ENCODE measurements around the gene NTM. TPM values are rescaled to one million over a fixed set of nuclear protein-coding genes. Genes with fewer than 3 reads are reported as not detected.

The NTM gene
- total RNA-seq, 1 donor from 2014 or later = 3.4 TPM

DNA sequence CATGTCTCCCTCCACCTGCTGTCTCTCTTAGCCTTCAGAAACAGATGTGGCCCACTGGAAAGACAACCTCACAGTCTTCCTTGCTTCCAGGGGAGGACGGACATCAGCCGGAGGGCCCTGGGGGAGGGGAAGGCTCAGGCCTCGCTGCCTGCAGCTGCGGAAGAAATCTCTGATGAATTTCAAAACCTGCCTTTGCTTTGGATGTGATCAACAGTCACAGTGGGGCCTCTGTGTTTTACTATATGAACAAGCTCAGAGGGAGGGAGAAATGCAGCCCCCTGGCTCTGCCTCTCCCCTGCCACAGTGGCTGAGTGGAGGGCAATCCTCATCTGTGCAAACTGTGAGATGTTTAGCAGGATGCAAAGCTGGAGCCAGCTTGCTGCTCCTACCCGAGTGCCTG lies 282.8 kb downstream of the NTM start:
- DNase-seq (ENCODE audit: low spot score) = no peak
- intact Hi-C loops (cut with DNase I) = no loop called here

GRCh38 chr11:131654849-131655248 lies 284.4 kb downstream of the NTM start:
- no peak for DNase-seq (ENCODE audit: low spot score)
- intact Hi-C loops (cut with DNase I) = no loop called here

GRCh38 chr11:131656179-131656838 lies 285.9 kb downstream of the NTM start:
- intact Hi-C loops (cut with DNase I) = no loop called here
- DNase-seq (ENCODE audit: low spot score) = no peak

DNA sequence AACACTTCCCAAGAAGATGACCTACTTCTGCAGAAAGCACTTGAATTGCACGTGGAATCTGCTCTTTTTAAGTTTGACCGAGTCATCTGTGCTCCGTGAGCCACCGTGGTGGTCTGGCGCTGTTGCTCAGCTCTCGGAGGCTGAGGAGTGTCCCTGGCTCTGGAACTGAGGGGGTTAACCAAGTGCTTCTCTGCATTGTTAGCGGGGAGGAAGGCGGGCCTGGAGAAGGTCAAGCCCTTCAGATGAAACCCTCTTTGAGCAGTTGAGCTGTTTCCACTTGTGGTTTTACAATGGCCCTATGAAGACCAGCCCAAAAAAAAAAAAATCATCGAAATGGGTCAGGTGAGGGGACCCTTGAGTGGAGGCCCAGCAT lies 286.4 kb downstream of the NTM start:
- intact Hi-C loops (cut with DNase I) = no loop called here
- no peak for DNase-seq (ENCODE audit: low spot score)

- no peak for DNase-seq (ENCODE audit: low spot score)
- intact Hi-C loops (cut with DNase I) = no loop called here
These were observed 288.0 kb downstream of the NTM start for GRCh38 chr11:131658414-131658813.

GRCh38 chr11:131658952-131659351 lies 288.5 kb downstream of the NTM start:
- intact Hi-C loops (cut with DNase I) = no loop called here
- DNase-seq (ENCODE audit: low spot score) = no peak

DNA sequence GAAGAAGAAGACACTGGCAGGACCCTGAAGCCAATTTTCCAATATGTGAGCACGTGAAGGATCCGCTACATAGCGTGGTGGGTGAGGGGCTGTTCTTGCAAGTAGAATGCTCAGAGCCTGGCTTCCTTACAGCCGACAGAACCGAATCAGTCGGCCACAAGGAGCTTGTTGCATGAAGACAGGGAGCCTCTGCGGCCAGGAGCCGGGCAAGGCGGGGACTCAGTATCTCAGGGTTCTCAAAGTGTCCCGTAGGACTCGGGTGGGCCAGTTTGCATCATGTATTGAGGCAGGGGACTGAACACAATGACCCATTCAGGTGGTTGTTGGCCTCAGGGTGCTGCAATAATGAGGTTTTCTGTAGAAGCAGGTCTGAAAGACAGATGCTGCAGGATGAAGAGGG lies 289.5 kb downstream of the NTM start:
- intact Hi-C loops (cut with DNase I) = no loop called here
- DNase-seq (ENCODE audit: low spot score) = no peak

DNA sequence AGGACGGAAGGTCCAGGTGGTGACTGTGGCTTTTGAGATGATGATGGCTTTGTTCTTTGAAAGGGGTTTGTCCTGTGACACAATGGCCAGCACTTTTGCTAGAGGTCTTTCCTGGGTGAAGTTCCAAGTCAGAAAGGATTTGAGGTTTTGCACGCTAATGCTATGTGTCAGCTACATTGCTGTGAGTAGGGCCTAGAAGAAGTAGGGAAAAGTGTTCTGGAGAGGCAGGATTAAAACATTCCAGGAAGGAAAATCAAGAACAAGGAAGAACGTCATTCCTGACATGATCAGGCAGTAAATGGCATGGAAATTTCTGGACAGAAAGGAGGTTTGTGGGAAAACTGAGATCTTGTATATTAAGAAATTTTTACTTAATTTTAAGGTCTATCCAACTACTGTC lies 290.7 kb downstream of the NTM start:
- intact Hi-C loops (cut with DNase I) = no loop called here

DNA sequence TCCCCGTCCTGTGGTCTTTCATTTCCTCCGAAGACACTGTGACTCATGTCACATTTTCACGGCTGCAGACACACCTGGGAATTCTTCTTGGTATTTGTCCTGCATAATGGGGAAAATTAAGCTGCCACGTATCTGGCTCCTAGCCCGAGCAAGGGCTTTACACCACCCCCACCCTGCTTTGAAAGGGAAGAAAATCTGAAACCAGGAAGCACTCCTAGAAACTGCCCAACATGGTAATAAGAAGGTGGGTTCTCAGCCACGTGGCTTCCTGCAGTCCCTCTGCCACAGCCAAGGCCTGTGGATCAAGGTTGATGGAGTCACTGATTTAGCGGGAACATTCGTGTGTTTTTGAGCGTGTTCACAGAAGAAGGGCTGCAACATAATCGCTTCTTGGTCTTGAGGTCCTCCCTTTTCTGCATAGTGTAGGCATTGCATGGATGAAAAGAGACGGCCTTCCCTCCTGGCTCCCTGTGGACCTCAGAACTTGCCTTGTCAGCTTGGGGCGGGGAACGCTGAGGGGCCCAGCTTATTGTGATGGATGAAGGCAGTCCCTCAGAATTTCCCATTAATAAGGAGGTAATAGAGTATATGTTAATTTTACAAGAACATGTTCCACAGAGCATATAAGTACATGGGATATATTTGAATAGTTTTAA lies 292.0 kb downstream of the NTM start:
- no peak for DNase-seq (ENCODE audit: low spot score)
- intact Hi-C loops (cut with DNase I) = no loop called here

More for the DNA sequence above, 290.7 kb downstream of the NTM start:
- DNase-seq (ENCODE audit: low spot score) = no peak

- DNase-seq (ENCODE audit: low spot score) = no peak
- intact Hi-C loops (cut with DNase I) = no loop called here
These were observed 292.6 kb downstream of the NTM start for GRCh38 chr11:131662993-131663392.

DNA sequence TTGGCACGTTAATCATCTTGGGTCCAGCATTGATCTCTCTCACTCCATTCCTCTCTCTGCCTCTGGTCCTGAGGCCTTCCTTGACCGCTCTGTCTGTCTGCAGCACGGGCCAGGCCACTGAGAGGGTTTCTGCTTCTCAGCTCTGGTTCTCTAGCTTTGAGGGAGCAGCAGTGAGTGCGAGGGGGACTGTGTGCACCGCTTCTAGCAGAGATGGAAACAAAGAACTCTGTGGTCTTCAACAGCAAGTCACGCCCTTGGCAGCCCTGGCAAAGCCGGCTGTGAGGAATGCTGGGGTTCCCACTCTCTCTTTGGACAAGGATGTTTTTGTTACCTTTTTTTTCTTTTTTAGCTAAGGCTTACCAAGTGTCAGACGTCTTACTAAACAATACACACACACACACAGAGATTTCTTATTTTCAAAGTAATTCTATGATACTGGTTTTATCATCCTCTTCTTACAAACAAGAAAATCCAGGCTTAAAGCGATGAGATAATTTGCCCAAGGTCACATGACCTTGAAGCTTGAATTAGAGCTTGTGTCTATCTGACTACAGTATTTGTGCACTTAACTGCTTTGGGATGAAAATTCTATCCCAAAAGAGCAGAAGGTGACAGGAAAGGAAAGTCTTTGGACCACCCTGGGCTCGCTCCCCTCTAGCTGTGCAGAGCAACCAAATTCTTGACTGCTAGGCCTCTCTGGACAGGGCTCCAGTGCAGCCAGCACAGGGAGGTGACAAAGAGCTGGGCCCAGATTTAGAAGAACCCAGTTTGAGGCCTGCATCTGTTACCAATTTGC lies 293.2 kb downstream of the NTM start:
- intact Hi-C loops (cut with DNase I) = no loop called here
- DNase-seq (ENCODE audit: low spot score) = no peak

GRCh38 chr11:131664293-131664692 lies 293.9 kb downstream of the NTM start:
- intact Hi-C loops (cut with DNase I) = no loop called here
- DNase-seq (ENCODE audit: low spot score) = no peak

- DNase-seq (ENCODE audit: low spot score) = no peak
- intact Hi-C loops (cut with DNase I) = no loop called here
These were observed 294.4 kb downstream of the NTM start for GRCh38 chr11:131664816-131665215.

GRCh38 chr11:131665344-131665968 lies 295.0 kb downstream of the NTM start:
- no peak for DNase-seq (ENCODE audit: low spot score)
- intact Hi-C loops (cut with DNase I) = no loop called here

DNA sequence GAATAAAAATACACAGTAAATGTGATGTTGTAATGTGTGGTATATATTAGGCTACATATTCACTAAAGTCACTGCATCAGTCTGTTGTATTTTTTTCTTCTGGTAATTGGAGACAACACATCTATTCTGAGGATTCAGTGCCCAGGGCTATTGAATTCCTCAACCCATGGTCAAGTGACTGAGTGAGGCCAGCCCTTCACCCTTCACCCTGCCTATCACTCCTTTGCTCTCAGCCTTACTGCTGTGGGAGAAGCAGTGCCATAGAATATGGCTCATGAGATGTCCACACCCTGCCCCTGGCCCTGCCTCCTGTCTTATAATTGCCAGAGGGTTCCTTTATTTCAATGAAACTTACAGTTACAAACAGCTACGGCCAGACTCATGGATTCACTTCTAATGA lies 295.6 kb downstream of the NTM start:
- no peak for DNase-seq (ENCODE audit: low spot score)
- intact Hi-C loops (cut with DNase I) = no loop called here

DNA sequence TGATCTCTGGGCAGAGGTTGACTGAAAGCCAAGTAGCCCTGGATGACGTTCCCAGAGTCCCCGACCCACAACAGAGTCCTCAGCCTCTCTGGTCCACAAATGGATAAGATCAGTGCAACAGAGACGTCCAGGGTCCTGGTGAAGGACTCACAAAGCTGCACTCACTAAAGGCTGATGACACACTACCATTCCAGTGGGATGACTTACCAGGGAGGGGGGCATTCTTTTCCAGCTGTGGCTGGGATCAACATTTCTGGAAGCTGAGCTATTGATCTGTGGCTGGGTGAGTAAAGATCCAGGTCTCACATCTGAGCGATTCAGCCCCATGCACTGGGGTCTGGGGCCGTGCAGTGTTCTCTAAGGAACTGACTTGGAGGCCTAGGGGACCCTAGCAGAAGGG lies 296.2 kb downstream of the NTM start:
- intact Hi-C loops (cut with DNase I) = no loop called here

DNA sequence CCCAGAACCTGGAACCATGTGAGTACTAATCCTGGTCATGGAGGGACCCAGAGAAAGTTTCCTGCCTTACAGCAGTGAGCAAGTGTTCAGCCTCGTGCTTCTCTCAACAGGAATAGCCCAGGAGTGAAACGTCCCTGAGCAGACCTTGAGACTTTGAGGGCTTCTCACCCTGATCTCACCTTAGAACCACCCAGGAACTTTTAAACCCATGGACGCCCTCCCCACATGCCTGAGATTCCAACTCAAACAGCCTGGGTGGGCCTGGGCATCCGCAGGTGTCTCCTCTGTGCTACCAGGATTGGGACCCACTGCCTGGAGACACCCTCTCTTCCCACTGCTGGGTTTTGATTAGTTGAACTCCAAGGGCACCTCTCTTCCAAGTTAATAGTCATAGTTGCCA lies 297.2 kb downstream of the NTM start:
- DNase-seq (ENCODE audit: low spot score) = no peak
- intact Hi-C loops (cut with DNase I) = no loop called here

More for the DNA sequence above, 296.2 kb downstream of the NTM start:
- no peak for DNase-seq (ENCODE audit: low spot score)

DNA sequence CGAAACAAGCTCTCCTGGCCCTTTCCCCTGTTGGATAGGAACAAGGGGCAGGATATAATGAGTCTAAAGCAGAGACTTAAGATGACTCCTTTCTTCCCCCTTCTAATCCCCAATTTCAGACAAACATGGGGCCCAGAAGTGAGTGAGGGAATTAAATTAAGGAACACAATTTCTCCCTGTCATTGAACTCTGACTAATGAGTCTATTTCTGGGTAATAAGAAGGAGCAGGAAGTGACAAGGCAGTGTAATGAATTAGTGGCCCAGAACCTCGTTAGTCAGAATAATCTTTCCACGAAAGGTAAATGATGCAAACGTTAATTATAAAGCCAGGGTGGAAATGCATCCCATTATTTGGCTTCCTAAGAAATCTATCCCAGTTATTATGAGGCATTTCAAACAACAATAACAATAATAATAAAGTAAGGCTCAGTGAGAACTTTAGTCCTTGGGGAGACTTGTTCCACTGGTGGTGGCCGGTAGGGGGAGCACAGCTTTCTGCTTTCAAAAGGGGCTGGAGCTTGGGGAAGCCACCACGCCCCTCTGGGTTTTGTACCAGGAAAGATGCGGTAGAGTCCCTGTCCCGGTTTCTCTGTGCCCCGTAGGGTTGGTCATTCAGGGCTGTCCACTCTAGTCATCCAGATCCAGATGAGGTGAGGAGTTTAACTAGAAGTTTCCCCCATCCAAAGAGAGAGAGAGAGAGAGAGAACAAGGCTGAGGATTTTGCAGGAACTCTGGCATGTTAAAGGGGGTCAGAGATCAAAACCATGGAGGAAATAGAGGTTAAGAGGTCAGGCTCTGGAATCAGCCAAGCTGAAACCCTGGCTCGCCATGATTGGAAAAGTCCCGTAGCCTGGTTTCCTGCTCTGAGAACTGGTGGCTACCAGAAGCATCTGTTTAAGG lies 298.3 kb downstream of the NTM start:
- intact Hi-C loops (cut with DNase I) = no loop called here

DNA sequence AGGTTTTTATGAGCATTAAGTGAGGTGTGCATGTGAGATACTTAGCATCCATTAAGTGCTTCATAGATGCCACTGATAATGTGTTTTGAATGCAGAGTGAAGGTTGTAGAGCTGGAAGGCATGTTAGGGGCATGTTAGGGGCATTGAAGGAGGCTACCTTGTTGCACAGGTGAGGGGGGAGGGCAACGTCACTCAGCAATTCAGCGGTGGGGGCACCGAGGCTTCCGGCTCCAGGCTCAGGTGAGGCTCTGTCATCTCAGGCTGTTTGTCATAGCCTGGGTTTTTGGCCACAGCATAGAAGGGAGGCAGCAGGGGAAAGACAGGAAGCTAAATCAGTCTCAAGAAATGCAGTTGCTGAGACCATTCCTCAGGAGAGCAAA lies 299.0 kb downstream of the NTM start:
- intact Hi-C loops (cut with DNase I) = no loop called here
- DNase-seq (ENCODE audit: low spot score) = no peak

More for the DNA sequence above, 298.3 kb downstream of the NTM start:
- no peak for DNase-seq (ENCODE audit: low spot score)
